ENCODE data around the gene KIF6.
"Not testable (repeated sequence)": the region's sequence is repeated elsewhere in the genome, so short reads cannot be mapped to it uniquely, and the experiment has no call there.

The KIF6 gene

GRCh38 chr6:39707962-39708683 is 17.1 kb downstream of the KIF6 start:
- no peak for DNase-seq (ENCODE audit: low spot score)

GRCh38 chr6:39706819-39707335 is 18.3 kb downstream of the KIF6 start:
- DNase-seq (ENCODE audit: low spot score): no peak

GRCh38 chr6:39702265-39702664 is 22.9 kb downstream of the KIF6 start:
- DNase-seq (ENCODE audit: low spot score): no peak

GRCh38 chr6:39700362-39700761 is 24.8 kb downstream of the KIF6 start:
- no peak for DNase-seq (ENCODE audit: low spot score)

- no peak for DNase-seq (ENCODE audit: low spot score)
Observed at GRCh38 chr6:39698789-39699188, 26.4 kb downstream of the KIF6 start.

DNA sequence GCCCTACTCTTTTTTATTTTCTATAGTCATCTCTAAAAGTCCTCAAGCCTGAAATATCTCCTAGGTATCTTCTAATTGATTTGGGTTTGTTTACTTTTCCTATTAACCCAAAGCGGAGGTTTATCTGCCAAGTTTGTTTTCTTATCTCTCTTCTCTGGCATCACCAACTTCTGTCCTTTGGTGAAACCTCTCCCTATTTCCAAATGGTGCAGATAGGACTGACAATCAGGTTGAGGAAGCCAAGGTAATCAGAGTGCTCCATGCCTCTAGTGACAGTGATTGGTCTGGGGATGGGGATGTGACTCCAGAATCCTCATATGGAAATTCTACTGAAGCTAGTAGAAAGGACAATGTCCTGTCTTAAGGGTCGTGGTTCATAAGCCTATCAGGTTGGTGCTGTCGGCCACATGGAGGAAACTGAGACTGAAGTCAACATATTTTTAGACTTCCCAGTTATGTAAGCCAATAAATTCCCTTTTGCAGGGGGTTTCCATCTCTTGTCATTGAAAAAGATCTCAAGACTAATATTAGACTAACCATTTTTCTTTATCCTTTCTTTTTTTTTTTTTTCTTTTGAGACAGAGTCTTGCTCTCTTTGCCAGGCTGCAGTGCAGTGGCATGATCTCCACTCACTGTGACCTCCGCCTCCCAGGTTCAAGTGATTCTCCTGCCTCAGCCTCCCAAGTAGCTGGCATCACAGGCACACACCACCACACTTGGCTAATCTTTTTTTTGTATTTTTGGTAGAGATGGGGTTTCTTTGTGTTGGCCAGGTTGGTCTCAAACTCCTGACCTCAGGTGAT is 28.0 kb downstream of the KIF6 start:
- DNase-seq (ENCODE audit: low spot score): no peak

- no peak for DNase-seq (ENCODE audit: low spot score)
Observed at GRCh38 chr6:39695447-39695846, 29.8 kb downstream of the KIF6 start.

DNA sequence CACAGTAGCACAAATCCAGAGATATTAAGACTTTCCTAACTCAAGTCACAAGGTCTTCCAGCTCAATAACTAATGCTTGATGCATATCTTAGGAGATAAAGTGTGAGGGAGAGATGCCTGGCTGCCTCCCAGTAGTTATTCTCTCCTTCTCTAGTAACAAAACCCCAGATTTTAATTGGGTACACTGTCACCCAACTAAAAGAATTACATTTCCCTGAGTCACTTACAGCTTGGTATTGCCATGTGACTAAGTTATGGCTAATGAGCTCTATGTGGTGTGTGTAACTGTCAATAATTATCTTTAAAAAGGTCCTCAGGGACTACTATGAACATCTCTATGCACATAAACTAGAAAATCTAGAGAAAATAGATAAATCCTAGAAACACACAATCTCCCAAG is 32.0 kb downstream of the KIF6 start:
- no peak for DNase-seq (ENCODE audit: low spot score)

- no peak for DNase-seq (ENCODE audit: low spot score)
Observed at GRCh38 chr6:39688494-39688893, 36.7 kb downstream of the KIF6 start.

DNA sequence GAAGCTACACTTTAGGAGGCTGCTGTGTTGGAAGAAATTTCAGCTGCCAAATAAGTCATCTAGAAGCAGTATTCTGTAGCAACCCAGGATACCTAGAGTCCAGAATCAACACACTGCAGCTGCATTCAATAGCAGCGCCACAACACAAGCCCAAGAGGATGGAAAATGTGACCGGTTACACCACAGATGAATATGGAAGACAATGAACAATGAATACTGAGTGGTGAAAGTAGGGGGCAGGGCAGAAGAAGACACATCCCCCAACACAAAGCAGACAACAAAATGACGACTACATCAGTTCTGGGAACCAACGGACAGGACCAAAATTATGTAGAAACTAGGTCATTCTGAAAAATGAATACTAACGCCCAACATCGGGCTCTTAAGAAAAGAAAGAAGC is 38.2 kb downstream of the KIF6 start:
- DNase-seq (ENCODE audit: low spot score): no peak

- DNase-seq (ENCODE audit: low spot score): no peak
Observed at GRCh38 chr6:39685938-39686337, 39.3 kb downstream of the KIF6 start.

DNA sequence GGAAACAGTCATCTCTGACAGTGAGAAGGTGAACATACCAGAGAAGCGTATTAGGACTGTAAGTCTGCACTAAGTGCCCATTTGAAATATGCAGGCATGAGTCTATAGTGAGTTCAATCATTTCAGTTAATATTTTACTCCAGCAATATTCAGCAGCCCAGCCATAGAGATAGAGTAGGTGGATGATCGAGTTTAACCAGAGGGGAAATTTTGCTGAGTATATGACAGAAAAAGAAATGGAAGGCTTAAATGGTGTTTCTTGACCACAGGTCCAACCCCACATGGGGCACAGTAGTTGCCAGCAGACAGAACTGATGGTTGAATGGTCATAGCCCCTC is 39.8 kb downstream of the KIF6 start:
- no peak for DNase-seq (ENCODE audit: low spot score)

DNA sequence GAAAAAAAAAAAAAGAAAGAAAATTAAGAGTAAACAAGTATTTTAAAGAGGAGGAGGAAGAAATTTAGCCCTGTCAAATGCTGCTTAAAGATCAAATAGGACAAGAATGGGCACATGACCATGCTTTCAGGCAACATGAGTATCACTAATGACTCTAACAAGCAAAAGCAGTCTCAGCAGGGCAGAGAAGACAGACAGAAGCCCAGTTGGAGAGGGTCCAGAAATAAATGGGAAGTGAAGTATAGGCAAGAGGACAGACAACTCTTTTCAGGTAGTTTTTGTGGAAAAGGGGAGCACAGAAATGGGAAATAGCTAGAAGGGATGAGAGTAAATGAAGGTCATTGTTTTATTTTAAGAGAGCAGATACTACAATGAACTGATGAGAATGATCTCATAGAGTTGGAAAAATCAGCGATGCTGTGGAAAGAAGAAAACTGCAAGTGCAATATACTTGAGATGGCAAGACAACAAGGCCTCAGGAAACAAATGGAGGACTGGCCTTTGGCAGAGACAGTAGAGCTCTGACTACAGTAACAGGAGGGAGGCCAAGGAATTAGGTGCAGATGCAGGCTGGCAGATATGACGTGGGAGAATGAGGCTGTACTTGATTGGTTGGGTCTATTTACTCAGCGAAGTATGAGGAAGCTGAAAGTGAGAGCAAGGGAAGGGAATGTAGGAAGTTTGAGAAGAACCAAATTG is 40.3 kb downstream of the KIF6 start:
- no peak for DNase-seq (ENCODE audit: low spot score)

- no peak for DNase-seq (ENCODE audit: low spot score)
Observed at GRCh38 chr6:39681674-39682121, 43.5 kb downstream of the KIF6 start.

DNA sequence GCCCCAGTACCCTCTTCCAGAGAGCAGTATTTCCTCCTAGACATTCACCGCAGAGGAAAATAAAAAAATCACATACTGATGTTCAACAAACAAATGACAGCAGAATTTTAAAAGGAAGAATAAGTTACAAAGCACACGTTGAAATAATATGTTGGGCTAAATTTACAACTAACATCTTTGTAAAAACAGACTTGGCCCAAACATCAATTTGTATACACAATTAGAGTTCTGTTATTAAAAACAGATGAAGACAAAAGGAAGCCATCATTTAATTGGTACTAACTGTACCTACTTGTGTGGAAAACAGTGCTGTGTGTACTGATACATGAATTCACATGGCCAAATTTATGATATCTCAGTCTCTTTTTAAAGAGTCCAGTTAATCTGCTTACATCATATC is 46.3 kb downstream of the KIF6 start:
- no peak for DNase-seq (ENCODE audit: low spot score)

DNA sequence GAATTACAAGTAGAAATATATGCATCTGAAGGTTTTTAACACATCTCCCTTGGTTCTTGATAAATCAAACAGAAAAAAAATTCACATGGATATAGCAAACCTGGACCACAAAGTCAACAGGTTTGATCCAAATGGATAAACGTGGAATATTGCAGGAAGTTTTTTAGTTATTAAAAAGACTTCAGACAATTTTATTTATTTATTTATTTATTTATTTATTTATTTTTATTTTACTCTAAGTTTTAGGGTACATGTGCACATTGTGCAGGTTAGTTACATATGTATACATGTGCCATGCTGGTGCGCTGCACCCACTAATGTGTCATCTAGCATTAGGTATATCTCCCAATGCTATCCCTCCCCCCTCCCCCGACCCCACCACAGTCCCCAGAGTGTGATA is 47.9 kb downstream of the KIF6 start:
- DNase-seq (ENCODE audit: low spot score): not testable (repeated sequence)

DNA sequence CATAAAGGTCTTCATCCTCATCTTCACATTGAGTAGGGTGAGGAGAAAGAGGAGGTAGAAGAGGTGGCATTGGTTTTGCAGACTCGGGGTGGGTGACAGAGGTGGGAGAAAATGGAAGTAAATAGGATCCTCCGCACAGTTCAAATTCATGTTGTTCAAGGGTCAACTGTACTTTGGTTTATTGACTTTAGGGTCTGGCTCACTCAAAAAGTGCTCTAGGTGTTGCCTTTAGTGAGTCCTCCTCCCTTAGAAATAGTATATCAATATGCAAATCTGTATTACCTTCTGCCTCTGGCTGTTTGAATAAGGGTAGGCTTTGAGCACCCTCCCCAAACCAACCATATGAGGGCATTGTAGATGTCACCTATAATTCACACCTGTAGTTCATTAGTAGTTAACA is 54.7 kb downstream of the KIF6 start:
- DNase-seq (ENCODE audit: low spot score): no peak

- DNase-seq (ENCODE audit: low spot score): no peak
Observed at GRCh38 chr6:39669973-39670342, 55.2 kb downstream of the KIF6 start.

DNA sequence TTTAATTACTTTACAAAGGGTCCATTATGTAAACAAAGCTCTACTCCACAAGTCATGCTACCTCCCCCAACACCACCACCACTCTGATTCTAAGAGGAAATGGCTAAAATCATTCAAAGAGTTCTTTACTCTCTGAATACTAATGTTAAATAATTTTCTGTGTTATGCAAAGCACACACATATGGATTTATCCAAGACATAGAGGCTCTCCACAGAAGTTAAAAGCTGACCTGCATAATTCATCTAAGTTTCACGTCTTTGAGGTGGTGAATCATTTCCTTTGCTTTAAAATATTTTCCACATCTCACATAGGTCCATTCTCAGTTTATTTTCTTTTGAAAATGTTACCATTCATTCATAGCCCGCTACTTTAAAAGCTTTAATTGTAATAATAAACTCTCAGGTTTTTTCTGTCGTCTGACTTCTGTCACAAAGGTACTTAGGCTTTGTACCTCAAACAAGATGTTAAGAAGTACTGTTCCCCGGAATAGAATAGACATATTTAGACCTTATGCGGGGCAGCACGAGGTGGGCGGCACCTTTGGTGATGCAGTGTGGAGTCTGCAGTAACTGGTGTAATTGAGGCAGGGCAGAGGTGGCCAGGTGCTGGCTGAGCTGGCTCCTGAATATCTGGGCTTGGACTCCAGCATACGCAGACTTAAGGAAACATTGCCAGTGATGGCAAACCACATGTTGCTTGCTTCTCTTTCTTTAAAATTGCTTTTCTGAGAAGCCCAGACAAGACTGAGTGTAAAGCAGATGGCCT is 55.8 kb downstream of the KIF6 start:
- DNase-seq (ENCODE audit: low spot score): no peak

GRCh38 chr6:39666706-39667489 is 58.3 kb downstream of the KIF6 start:
- DNase-seq (ENCODE audit: low spot score): no peak

- DNase-seq (ENCODE audit: low spot score): no peak
Observed at GRCh38 chr6:39665861-39666260, 59.3 kb downstream of the KIF6 start.
